NCI-H526 treated with DMSO at 0.1 percent for 48 hours (cell line): ENCODE measurements around the gene UGT1A10.

ENCODE experiments used
- DNase-seq: peaks from one replicate; lab custom pipeline; 2025; lab: John Stamatoyannopoulos, UW

The UGT1A10 gene

DNA sequence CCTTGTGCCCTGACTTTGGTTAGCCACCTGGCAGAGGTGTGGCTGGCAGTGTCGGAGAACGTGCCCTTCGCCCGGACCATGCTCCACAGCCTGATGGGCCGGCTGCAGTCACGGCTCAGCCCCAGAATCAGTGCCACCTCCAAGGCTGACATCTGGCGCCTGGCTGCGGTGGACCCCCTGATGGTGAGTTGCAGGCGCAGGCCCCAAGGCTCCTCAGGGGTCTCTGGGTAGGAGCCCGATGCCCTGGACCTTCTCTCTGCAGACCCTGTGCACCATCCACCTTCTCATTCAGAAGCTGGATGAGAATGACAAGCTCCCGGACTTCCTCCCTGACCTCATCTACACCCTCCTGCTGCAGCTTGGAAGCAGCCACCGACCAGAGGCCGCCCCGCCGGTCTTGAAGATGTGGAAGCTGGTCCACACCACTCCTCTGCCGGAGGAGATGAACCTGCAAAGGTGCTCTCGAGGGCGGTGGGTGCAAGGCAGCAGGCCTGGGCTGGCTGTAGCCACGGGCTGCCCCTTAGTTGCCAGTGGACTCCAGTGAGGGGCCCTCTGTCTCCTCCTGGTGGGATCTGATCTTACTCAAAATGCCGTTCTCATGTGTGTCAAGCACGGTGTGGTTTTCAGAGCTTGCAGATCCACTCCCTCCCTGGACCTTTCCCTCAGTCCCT, 186.0 kb downstream of the UGT1A10 start:
- DNase-seq: no peak
